H9 (cell line): ENCODE data around the gene NR3C2. TPM values are rescaled to one million over a fixed set of nuclear protein-coding genes. Genes with fewer than 3 reads are reported as not detected.

ENCODE experiments used
- DNase-seq: peaks from one replicate; pipeline ENCODE4 v3.0.0-alpha.2; 2017
- H2AFZ ChIP-seq: one replicate; pipeline ENCODE4 v1.6.1; 2013; ENCODE audit warnings: mild to moderate bottlenecking, low read length, control low read depth, moderate library complexity
- H2AK5ac ChIP-seq: 2 replicates; pipeline ENCODE4 v1.6.1; 2013; ENCODE audit warnings: low read length, control low read depth, mixed read lengths; ENCODE audit not compliant: insufficient read length
- H2BK120ac ChIP-seq: one replicate; pipeline ENCODE4 v1.6.1; 2013; ENCODE audit warnings: low read depth, mild to moderate bottlenecking, low read length, control low read depth, inconsistent platforms; ENCODE audit not compliant: poor library complexity, severe bottlenecking
- H2BK12ac ChIP-seq: 2 replicates; pipeline ENCODE4 v1.6.1; 2013; ENCODE audit warnings: low read length, control low read depth, mixed read lengths, low read depth; ENCODE audit not compliant: insufficient read length
- H2BK15ac ChIP-seq: 2 replicates; pipeline ENCODE4 v1.6.1; 2013; ENCODE audit warnings: low read depth, low read length, control low read depth
- H2BK20ac ChIP-seq: one replicate; pipeline ENCODE4 v1.6.1; 2013; ENCODE audit warnings: low read depth, mild to moderate bottlenecking, low read length, control low read depth, inconsistent platforms; ENCODE audit not compliant: poor library complexity, severe bottlenecking
- H2BK5ac ChIP-seq: 2 replicates; pipeline ENCODE4 v1.6.1; 2013; ENCODE audit warnings: low read length, control low read depth, mixed read lengths; ENCODE audit not compliant: insufficient read length
- H3K14ac ChIP-seq: 2 replicates; pipeline ENCODE4 v1.6.1; 2013; ENCODE audit warnings: low read length, control low read depth; ENCODE audit not compliant: insufficient read depth
- H3K18ac ChIP-seq: 2 replicates; pipeline ENCODE4 v1.6.1; 2013; ENCODE audit warnings: low read depth, mild to moderate bottlenecking, mixed read lengths, low read length, control low read depth; ENCODE audit not compliant: insufficient read length
- H3K23ac ChIP-seq: 2 replicates; pipeline ENCODE4 v1.6.1; 2013; ENCODE audit warnings: low read length, control low read depth, mixed read lengths, low read depth; ENCODE audit not compliant: insufficient read length
- H3K23me2 ChIP-seq: 2 replicates; pipeline ENCODE4 v1.6.1; 2013; ENCODE audit warnings: low read depth, mild to moderate bottlenecking, mixed read lengths, low read length, control low read depth; ENCODE audit not compliant: insufficient read length, poor library complexity, severe bottlenecking
- H3K27ac ChIP-seq: 2 replicates; pipeline ENCODE4 v1.5.1; 2013; ENCODE audit warnings: low read length, control low read depth, mixed read lengths, low read depth; ENCODE audit not compliant: insufficient read length
- H3K27me3 ChIP-seq: 2 replicates; pipeline ENCODE4 v1.6.1; 2013; ENCODE audit warnings: low read length, control low read depth, inconsistent platforms; ENCODE audit not compliant: insufficient read depth
- H3K4ac ChIP-seq: 2 replicates; pipeline ENCODE4 v1.6.1; 2013; ENCODE audit warnings: low read depth, mild to moderate bottlenecking, control low read depth, inconsistent platforms, low read length, moderate library complexity
- H3K4me1 ChIP-seq: 2 replicates; pipeline ENCODE4 v1.6.1; 2013; ENCODE audit warnings: low read length, control low read depth, inconsistent platforms; ENCODE audit not compliant: insufficient read depth
- H3K4me2 ChIP-seq: 2 replicates; pipeline ENCODE4 v1.6.1; 2013; ENCODE audit warnings: low read length, control low read depth, mixed read lengths; ENCODE audit not compliant: insufficient read length, insufficient read depth
- H3K56ac ChIP-seq: 2 replicates; pipeline ENCODE4 v1.6.1; 2013; ENCODE audit warnings: low read depth, mild to moderate bottlenecking, mixed read lengths, low read length, control low read depth; ENCODE audit not compliant: insufficient read length
- H3K79me1 ChIP-seq: 2 replicates; pipeline ENCODE4 v1.6.1; 2013; ENCODE audit warnings: low read depth, mild to moderate bottlenecking, moderate library complexity, low read length, control low read depth, inconsistent platforms; ENCODE audit not compliant: insufficient read depth, poor library complexity, severe bottlenecking
- H3K79me2 ChIP-seq: 2 replicates; pipeline ENCODE4 v1.6.1; 2013; ENCODE audit warnings: low read length, control low read depth, inconsistent platforms; ENCODE audit not compliant: insufficient read depth
- H3K9ac ChIP-seq: 2 replicates; pipeline ENCODE4 v1.6.1; 2013; ENCODE audit warnings: low read length, control low read depth, mixed read lengths; ENCODE audit not compliant: insufficient read length; ENCODE audit errors: extremely low read depth
- H3K9me3 ChIP-seq: one replicate; pipeline ENCODE4 v1.6.1; 2013; ENCODE audit warnings: low read depth, low read length, inconsistent platforms; ENCODE audit not compliant: control insufficient read depth
- H3T11ph ChIP-seq: one replicate; pipeline ENCODE4 v1.6.1; 2013; ENCODE audit warnings: mild to moderate bottlenecking, low read length, control low read depth, inconsistent platforms
- H4K20me1 ChIP-seq: one replicate; pipeline ENCODE4 v1.6.1; 2013; ENCODE audit not compliant: control insufficient read depth, insufficient read length, insufficient read depth
- H4K5ac ChIP-seq: 2 replicates; pipeline ENCODE4 v1.6.1; 2013; ENCODE audit warnings: low read depth, mild to moderate bottlenecking, mixed read lengths, low read length, control low read depth; ENCODE audit not compliant: insufficient read length
- H4K8ac ChIP-seq: replicated peaks from 2 replicates; pipeline ENCODE4 v1.6.1; 2013; ENCODE audit warnings: low read length, control low read depth, mixed read lengths, low read depth; ENCODE audit not compliant: insufficient read length
- H4K91ac ChIP-seq: 2 replicates; pipeline ENCODE4 v1.6.1; 2013; ENCODE audit warnings: low read depth, mild to moderate bottlenecking, moderate library complexity, mixed read lengths, low read length, control low read depth; ENCODE audit not compliant: insufficient read length
- H3K27ac Mint-ChIP-seq, 3 experiments: 2 replicates in 2 of 3; 3 replicates in 1 of 3; pipeline ENCODE4 v1.8.0; 2020 to 2021; ENCODE audit warnings: mixed read lengths in 3 of 3, mild to moderate bottlenecking in 1 of 3, moderate library complexity in 1 of 3
- H3K27me3 Mint-ChIP-seq: 2 replicates; pipeline ENCODE4 v1.8.0; 2021; ENCODE audit warnings: low read depth, mild to moderate bottlenecking, moderate library complexity, mixed read lengths
- H3K36me3 Mint-ChIP-seq, 3 experiments: 2 replicates in 2 of 3; 3 replicates in 1 of 3; pipeline ENCODE4 v1.8.0; 2020 to 2021; ENCODE audit warnings: low read depth in 3 of 3, mixed read lengths in 3 of 3; ENCODE audit not compliant: insufficient read depth in 1 of 3
- H3K4me1 Mint-ChIP-seq, 2 experiments: 2 replicates each; pipeline ENCODE4 v1.8.0; 2020; ENCODE audit warnings: mixed read lengths in 2 of 2
- H3K4me3 Mint-ChIP-seq, 2 experiments: 2 replicates in 1 of 2; 3 replicates in 1 of 2; pipeline ENCODE4 v1.8.0; 2020 to 2021; ENCODE audit warnings: mild to moderate bottlenecking in 2 of 2, mixed read lengths in 2 of 2, moderate library complexity in 1 of 2
- H3K9me3 Mint-ChIP-seq, 2 experiments: 2 replicates in 1 of 2; 3 replicates in 1 of 2; pipeline ENCODE4 v1.8.0; 2020; ENCODE audit warnings: mild to moderate bottlenecking in 2 of 2, mixed read lengths in 2 of 2, moderate library complexity in 1 of 2
- WGBS: extraction: QIAGEN DNeasy Blood & Tissue Kit; methylation state at CpG from one replicate; pipeline ENCODE4 v1.1.7; 2013; ENCODE audit warnings: missing lambda C conversion rate, low lambda C conversion rate, mixed read lengths; ENCODE audit not compliant: insufficient read length; ENCODE audit errors: extremely low coverage; 5-methylcytosine and 5-hydroxymethylcytosine counted together
- total RNA-seq: library from RNA; stranded (reverse); gene quantifications from 2 replicates; pipeline ENCODE4 v1.2.1, GENCODE V29; 2021
- TF ChIP-seq, protein P1 (sequence below): fragments of 200-600 bp; sonication (generic); conservative IDR thresholded peaks from 3 replicates; pipeline ENCODE4 v1.8.0; 2021; ENCODE audit warnings: antibody characterized with exemption, mild to moderate bottlenecking

NR3C2 gene
- total RNA-seq, 1 experiment from 2014 or later, result 1.4 TPM

DNA sequence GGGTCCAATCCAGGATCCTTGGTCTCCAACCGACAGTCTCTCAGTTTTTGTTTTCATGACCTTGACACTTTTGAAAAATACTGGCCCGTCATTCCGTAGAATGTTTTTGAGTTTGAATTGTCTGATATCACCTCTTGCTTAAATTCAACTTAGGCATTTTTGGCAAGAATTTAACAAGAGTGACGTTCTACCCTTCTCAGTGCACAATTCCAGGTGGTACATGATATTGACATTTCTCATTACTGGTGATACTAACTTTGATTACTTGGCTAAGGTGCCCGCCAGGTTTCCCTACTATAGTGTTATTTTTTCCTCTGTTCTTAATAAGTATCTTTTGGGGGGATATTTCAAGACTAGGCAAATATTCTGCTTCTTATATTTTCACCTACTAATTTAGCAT lies 215.1 kb downstream of the NR3C2 start:
- Histone ChIP-seq H3K14ac (no peak overlapping the region), H4K20me1 (no peaks in the 10 kb centered on the region), H3K56ac (no peak overlapping the region), H3K4me1 (no peaks in the 10 kb centered on the region; the same call in 1 of the 2 replicates), H2BK5ac (no peak overlapping the region), H3K27me3 (no peaks in the 10 kb centered on the region), H4K5ac (no peak overlapping the region), H3K23me2 (no peaks in the 10 kb centered on the region), H3T11ph (no peak overlapping the region), H3K4me2 (no peak overlapping the region), H2BK20ac (no peak overlapping the region), H2BK15ac (no peak overlapping the region), H2BK120ac (no peak overlapping the region), H3K9ac (no peak overlapping the region), H4K8ac (no peak overlapping the region), H2BK12ac (no peak overlapping the region), H3K79me1 (no peaks in the 10 kb centered on the region), H3K79me2 (no peaks in the 10 kb centered on the region), H3K23ac (no peak overlapping the region), H2AK5ac (no peak overlapping the region), H3K18ac (no peak overlapping the region), H3K27ac (no peak overlapping the region), H3K9me3 (no peaks in the 10 kb centered on the region), H4K91ac (no peak overlapping the region), H2AFZ (no peak overlapping the region), H3K4ac (no peak overlapping the region)
- no CpG with 5 or more reads among the region's 5 CpGs for WGBS
- Mint-ChIP-seq H3K4me3 (no peak overlapping the region), H3K27me3 (no peaks in the 10 kb centered on the region), H3K36me3 (no peaks in the 10 kb centered on the region), H3K4me1 (no peaks in the 10 kb centered on the region), H3K27ac (no peak overlapping the region), H3K9me3 (no peaks in the 10 kb centered on the region; a peak in 1 of 5 replicates)
- no peak for DNase-seq
- TF ChIP-seq, protein P1, sequence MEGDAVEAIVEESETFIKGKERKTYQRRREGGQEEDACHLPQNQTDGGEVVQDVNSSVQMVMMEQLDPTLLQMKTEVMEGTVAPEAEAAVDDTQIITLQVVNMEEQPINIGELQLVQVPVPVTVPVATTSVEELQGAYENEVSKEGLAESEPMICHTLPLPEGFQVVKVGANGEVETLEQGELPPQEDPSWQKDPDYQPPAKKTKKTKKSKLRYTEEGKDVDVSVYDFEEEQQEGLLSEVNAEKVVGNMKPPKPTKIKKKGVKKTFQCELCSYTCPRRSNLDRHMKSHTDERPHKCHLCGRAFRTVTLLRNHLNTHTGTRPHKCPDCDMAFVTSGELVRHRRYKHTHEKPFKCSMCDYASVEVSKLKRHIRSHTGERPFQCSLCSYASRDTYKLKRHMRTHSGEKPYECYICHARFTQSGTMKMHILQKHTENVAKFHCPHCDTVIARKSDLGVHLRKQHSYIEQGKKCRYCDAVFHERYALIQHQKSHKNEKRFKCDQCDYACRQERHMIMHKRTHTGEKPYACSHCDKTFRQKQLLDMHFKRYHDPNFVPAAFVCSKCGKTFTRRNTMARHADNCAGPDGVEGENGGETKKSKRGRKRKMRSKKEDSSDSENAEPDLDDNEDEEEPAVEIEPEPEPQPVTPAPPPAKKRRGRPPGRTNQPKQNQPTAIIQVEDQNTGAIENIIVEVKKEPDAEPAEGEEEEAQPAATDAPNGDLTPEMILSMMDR, result no peak
